IMR-90 (cell line): ENCODE results near the gene GIMAP4. TPM values are rescaled to one million over a fixed set of nuclear protein-coding genes. Genes with fewer than 3 reads are reported as not detected.

Experiments
- ATAC-seq: fragments of 200-7000 bp; cut with Tn5 transposase; 2 replicates; pipeline ENCODE4 v1.9.1; 2020; ENCODE audit warnings: low read depth, mild to moderate bottlenecking, moderate library complexity
- BruUV-seq: library from RNA; stranded (reverse); fragments of 400-500 nt; replicated peaks from 2 replicates; lab custom pipeline; 2021; lab: Mats Ljungman, UMichigan
- CTCF ChIA-PET: fragments of 300-600 bp; formaldehyde crosslinking; extraction: SDS; loops from one replicate; lab custom pipeline; 2021; ENCODE audit warnings: antibody characterized with exemption; lab: Yijun Ruan, JAX
- POLR2A ChIA-PET: fragments of 300-600 bp; sonication (Branson Sonifier 250); formaldehyde crosslinking; loops from one replicate; lab custom pipeline; 2022; ENCODE audit warnings: antibody characterized with exemption; ENCODE audit not compliant: unreplicated experiment; lab: Charles Lee
- DNase-seq: peaks from one replicate; pipeline ENCODE4 v3.0.0; 2013
- H2AFZ ChIP-seq: replicated peaks from 2 replicates; pipeline ENCODE3; 2013; ENCODE audit warnings: low read length, mild to moderate bottlenecking; ENCODE audit not compliant: poor library complexity
- H2AK5ac ChIP-seq: 2 replicates; pipeline ENCODE4 v1.6.1; 2013; ENCODE audit warnings: low read depth, low read length, inconsistent platforms
- H2AK9ac ChIP-seq: replicated peaks from 2 replicates; pipeline ENCODE3; 2013; ENCODE audit warnings: mild to moderate bottlenecking, low read depth, low read length, moderate library complexity; ENCODE audit not compliant: poor library complexity
- H2BK120ac ChIP-seq: 2 replicates; pipeline ENCODE4 v1.6.1; 2013; ENCODE audit warnings: low read depth, low read length, inconsistent platforms
- H2BK15ac ChIP-seq: 3 replicates; pipeline ENCODE4 v1.6.1; 2013; ENCODE audit warnings: low read depth, low read length, inconsistent platforms
- H2BK20ac ChIP-seq: 2 replicates; pipeline ENCODE4 v1.6.1; 2013; ENCODE audit warnings: low read depth, mild to moderate bottlenecking, inconsistent platforms, low read length, moderate library complexity
- H2BK5ac ChIP-seq: 2 replicates; pipeline ENCODE4 v1.6.1; 2013; ENCODE audit warnings: mild to moderate bottlenecking, low read depth, low read length, inconsistent platforms; ENCODE audit not compliant: poor library complexity, severe bottlenecking
- H3K14ac ChIP-seq: replicated peaks from 2 replicates; pipeline ENCODE4 v1.6.1; 2013; ENCODE audit warnings: low read depth, low read length, inconsistent platforms
- H3K18ac ChIP-seq: 2 replicates; pipeline ENCODE4 v1.6.1; 2013; ENCODE audit warnings: low read depth, low read length, control low read depth
- H3K23ac ChIP-seq: 2 replicates; pipeline ENCODE4 v1.6.1; 2013; ENCODE audit warnings: low read depth, low read length, inconsistent platforms
- H3K27ac ChIP-seq: 2 replicates; pipeline ENCODE4 v1.5.1; 2013; ENCODE audit warnings: mild to moderate bottlenecking, control low read depth, low read length; ENCODE audit not compliant: insufficient read depth
- H3K27me3 ChIP-seq: 2 replicates; pipeline ENCODE4 v1.6.1; 2013; ENCODE audit warnings: low read length; ENCODE audit not compliant: control insufficient read depth, insufficient read depth
- H3K36me3 ChIP-seq: 2 replicates; pipeline ENCODE4 v1.6.1; 2013; ENCODE audit warnings: low read length, mixed read lengths; ENCODE audit not compliant: control insufficient read depth, insufficient read depth
- H3K4ac ChIP-seq: 2 replicates; pipeline ENCODE4 v1.6.1; 2013; ENCODE audit warnings: low read depth, low read length, inconsistent platforms
- H3K4me1 ChIP-seq: 2 replicates; pipeline ENCODE4 v1.6.1; 2013; ENCODE audit warnings: low read length, mixed read lengths; ENCODE audit not compliant: control insufficient read depth, insufficient read depth
- H3K4me2 ChIP-seq: 2 replicates; pipeline ENCODE4 v1.6.1; 2013; ENCODE audit warnings: low read depth, mild to moderate bottlenecking, control low read depth, low read length, moderate library complexity
- H3K4me3 ChIP-seq: 2 replicates; pipeline ENCODE4 v1.5.1; 2013; ENCODE audit warnings: low read depth, mild to moderate bottlenecking, control low read depth, low read length, moderate library complexity; ENCODE audit not compliant: insufficient read depth
- H3K56ac ChIP-seq: 2 replicates; pipeline ENCODE4 v1.6.1; 2013; ENCODE audit warnings: low read length, inconsistent platforms; ENCODE audit not compliant: insufficient read depth; ENCODE audit errors: extremely low read depth
- H3K79me1 ChIP-seq, 2 experiments: 2 replicates each; pipeline ENCODE4 v1.6.1; 2013; ENCODE audit warnings: low read length in 2 of 2, inconsistent platforms in 1 of 2, low read depth in 1 of 2
- H3K9ac ChIP-seq: 2 replicates; pipeline ENCODE4 v1.6.1; 2013; ENCODE audit warnings: low read depth, low read length, control low read depth
- H3K9me1 ChIP-seq: 2 replicates; pipeline ENCODE4 v1.6.1; 2013; ENCODE audit warnings: low read length, inconsistent platforms; ENCODE audit not compliant: insufficient read depth
- H3K9me3 ChIP-seq: 2 replicates; pipeline ENCODE4 v1.6.1; 2013; ENCODE audit warnings: low read length; ENCODE audit not compliant: control insufficient read depth, insufficient read depth
- H4K20me1 ChIP-seq: 2 replicates; pipeline ENCODE4 v1.6.1; 2013; ENCODE audit warnings: low read length, inconsistent platforms; ENCODE audit not compliant: insufficient read depth
- H4K5ac ChIP-seq: 2 replicates; pipeline ENCODE4 v1.6.1; 2013; ENCODE audit warnings: mild to moderate bottlenecking, low read depth, low read length, control low read depth
- H4K8ac ChIP-seq, 2 experiments: 2 replicates each; pipeline ENCODE4 v1.6.1; 2013; ENCODE audit warnings: low read depth in 2 of 2, low read length in 2 of 2, control low read depth in 1 of 2, inconsistent platforms in 1 of 2
- H4K91ac ChIP-seq: 2 replicates; pipeline ENCODE4 v1.6.1; 2013; ENCODE audit warnings: low read depth, low read length, inconsistent platforms; ENCODE audit not compliant: insufficient read depth
- MAZ ChIP-seq: IDR thresholded peaks from 2 replicates; pipeline ENCODE4 v1.6.1; 2012; ENCODE audit warnings: low read depth, mild to moderate bottlenecking, low read length, improper control_type of control experiment, moderate library complexity, borderline replicate concordance
- NFE2L2 ChIP-seq: fragments of 150-350 bp; IDR thresholded peaks from 2 replicates; pipeline ENCODE4 v1.6.1; 2016; ENCODE audit warnings: low read depth, mild to moderate bottlenecking, low read length
- WGBS, 2 experiments: methylation state at CpG; one replicate each; pipeline versions ENCODE4 v1.1.5 to v1.1.7; 2013; ENCODE audit warnings: missing lambda C conversion rate in 2 of 2; ENCODE audit not compliant: insufficient read length in 1 of 2; ENCODE audit errors: extremely low coverage in 2 of 2; 5-methylcytosine and 5-hydroxymethylcytosine counted together
- dilution Hi-C: fragments of 300-500 bp; cut with HindIII; formaldehyde crosslinking; loops from one replicate; pipeline ENCODE4 v1.14.3; 2018; ENCODE audit warnings: low sequenced_read_pairs; ENCODE audit not compliant: unreplicated experiment
- in situ Hi-C: fragments of 300-500 bp; cut with MboI; formaldehyde crosslinking; loops from 3 replicates; pipeline ENCODE4 v1.14.3; 2019; ENCODE audit warnings: low sequenced_read_pairs, inconsistent platforms, mixed read lengths
- intact Hi-C: fragments of 100-400 bp; cut with micrococcal nuclease; formaldehyde crosslinking; loops from 2 replicates; pipeline ENCODE4 v1.10.0; 2022
- polyA plus RNA-seq, 3 experiments: library from polyadenylated mRNA; depleted of rRNA; stranded (reverse); fragments of >200 nt; gene quantifications; 2 replicates each; pipeline ENCODE4 v1.2.3, GENCODE V29; 2012; ENCODE audit warnings: low replicate concordance in 1 of 3
- total RNA-seq: library from RNA; depleted of rRNA; stranded (reverse); fragments of >200 nt; gene quantifications from 2 replicates; pipeline ENCODE4 v1.2.3, GENCODE V29; 2012

GIMAP4 gene
- total and polyA plus RNA-seq, 2 of the 4 experiments (the other 2 are of a cell fraction) = not detected

DNA sequence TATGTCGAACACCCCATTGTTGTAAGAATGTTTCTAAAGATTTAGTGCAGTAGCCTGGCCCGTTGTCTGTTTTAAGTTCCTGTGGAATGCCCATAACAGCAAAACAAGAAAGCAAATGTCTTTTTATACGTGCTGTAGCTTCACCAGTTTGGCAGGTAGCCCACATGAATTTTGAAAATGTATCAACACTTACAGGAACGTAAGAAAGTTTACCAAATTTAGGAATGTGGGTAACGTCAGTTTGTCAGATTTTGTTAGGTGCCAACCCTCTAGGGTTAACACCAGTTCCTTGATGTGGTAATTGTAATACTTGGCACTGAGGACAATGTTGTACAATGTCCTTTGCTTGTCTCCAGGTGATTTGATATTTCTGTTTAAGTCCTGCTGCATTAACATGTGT is 3.2 kb upstream of the GIMAP4 start:
- TF ChIP-seq NFE2L2 (no peak), MAZ (no peak)
- H2AK9ac ChIP-seq = no peak overlapping the region
- no peak overlapping the region for H2AK5ac ChIP-seq
- no peak overlapping the region for H3K56ac ChIP-seq
- WGBS, 2 experiments = no CpG with 5 or more reads among the region's 5 CpGs
- no peaks in the 10 kb centered on the region for H3K36me3 ChIP-seq
- no peak overlapping the region for H3K9ac ChIP-seq
- BruUV-seq = no TSS peak
- ChIA-PET CTCF (no interaction called here), POLR2A (no interaction called here)
- no peak overlapping the region for H2AFZ ChIP-seq
- no peak overlapping the region for H3K27ac ChIP-seq
- no peak overlapping the region for H4K91ac ChIP-seq
- no peak overlapping the region for H2BK20ac ChIP-seq
- no peak overlapping the region for H3K23ac ChIP-seq
- no peaks in the 10 kb centered on the region for H3K27me3 ChIP-seq
- H3K79me1 ChIP-seq = no peaks in the 10 kb centered on the region
- in situ Hi-C loops (no loop called here), dilution Hi-C loops (no loop called here), intact Hi-C loops (no loop called here)
- no peak overlapping the region for H3K4ac ChIP-seq
- DNase-seq (no peak), ATAC-seq (no peak)
- no peak overlapping the region for H3K4me3 ChIP-seq
- H3K9me1 ChIP-seq = no peaks in the 10 kb centered on the region
- no peak overlapping the region for H2BK120ac ChIP-seq
- no peak overlapping the region for H3K18ac ChIP-seq
- peaks cover 15% of the 10 kb centered on the region for H3K9me3 ChIP-seq
- no peak overlapping the region for H3K4me2 ChIP-seq
- H3K4me1 ChIP-seq = no peaks in the 10 kb centered on the region
- H4K5ac ChIP-seq = no peak overlapping the region
- no peaks in the 10 kb centered on the region for H4K20me1 ChIP-seq
- H4K8ac ChIP-seq = no peak overlapping the region
- no peak overlapping the region for H2BK5ac ChIP-seq
- H2BK15ac ChIP-seq = no peak overlapping the region
- no peak overlapping the region for H3K14ac ChIP-seq
